Tibial nerve (tissue), 3 donors: ENCODE data around the gene ZNF317.

Source experiments
- POLR2A ChIP-seq, 2 donors: fragments of 450-650 bp; IDR thresholded peaks; one replicate each; pipeline ENCODE4 v1.6.1; 2017; ENCODE audit warnings: antibody characterized with exemption in 2 of 2, mild to moderate bottlenecking in 2 of 2, moderate library complexity in 2 of 2
- TF ChIP-seq, protein P1 (sequence below), 5 experiments: fragments of 200-600 bp in 3 of 5; fragments of 450-650 bp in 2 of 5; sonication (generic) in 3 of 5; IDR thresholded peaks; one replicate each; pipeline ENCODE4 v1.5.1; 2016 to 2019; ENCODE audit warnings: antibody characterized with exemption in 5 of 5, mild to moderate bottlenecking in 3 of 5, moderate library complexity in 2 of 5

DNA sequence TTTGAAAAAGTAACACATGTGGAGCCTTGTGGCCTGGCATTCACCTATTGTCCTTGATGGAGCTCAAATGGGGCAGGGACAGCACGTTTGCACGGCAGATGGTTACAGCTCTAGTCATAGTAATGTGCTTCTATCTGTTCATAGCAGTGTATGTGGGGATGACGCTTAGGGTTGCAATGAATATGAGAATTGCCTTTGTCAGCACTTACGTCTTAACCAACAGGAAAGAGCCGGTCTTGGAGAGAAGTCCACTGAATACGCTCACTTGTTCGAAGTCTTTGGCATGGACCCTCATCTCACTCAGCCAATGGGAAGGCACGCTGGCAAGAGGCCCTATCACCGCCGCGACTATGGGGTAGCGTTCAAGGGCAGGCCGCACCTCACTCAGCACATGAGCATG lies 19.7 kb downstream of the ZNF317 start:
- TF ChIP-seq, protein P1, sequence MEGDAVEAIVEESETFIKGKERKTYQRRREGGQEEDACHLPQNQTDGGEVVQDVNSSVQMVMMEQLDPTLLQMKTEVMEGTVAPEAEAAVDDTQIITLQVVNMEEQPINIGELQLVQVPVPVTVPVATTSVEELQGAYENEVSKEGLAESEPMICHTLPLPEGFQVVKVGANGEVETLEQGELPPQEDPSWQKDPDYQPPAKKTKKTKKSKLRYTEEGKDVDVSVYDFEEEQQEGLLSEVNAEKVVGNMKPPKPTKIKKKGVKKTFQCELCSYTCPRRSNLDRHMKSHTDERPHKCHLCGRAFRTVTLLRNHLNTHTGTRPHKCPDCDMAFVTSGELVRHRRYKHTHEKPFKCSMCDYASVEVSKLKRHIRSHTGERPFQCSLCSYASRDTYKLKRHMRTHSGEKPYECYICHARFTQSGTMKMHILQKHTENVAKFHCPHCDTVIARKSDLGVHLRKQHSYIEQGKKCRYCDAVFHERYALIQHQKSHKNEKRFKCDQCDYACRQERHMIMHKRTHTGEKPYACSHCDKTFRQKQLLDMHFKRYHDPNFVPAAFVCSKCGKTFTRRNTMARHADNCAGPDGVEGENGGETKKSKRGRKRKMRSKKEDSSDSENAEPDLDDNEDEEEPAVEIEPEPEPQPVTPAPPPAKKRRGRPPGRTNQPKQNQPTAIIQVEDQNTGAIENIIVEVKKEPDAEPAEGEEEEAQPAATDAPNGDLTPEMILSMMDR (IDR thresholded peaks at IDR 0.05) = no peak
- TF ChIP-seq POLR2A (IDR thresholded peaks at IDR 0.05) = no peak
